Esophagus muscularis mucosa (tissue), 4 donors: ENCODE measurements around the gene CEP19. TPM values are rescaled to one million over a fixed set of nuclear protein-coding genes. Genes with fewer than 3 reads are reported as not detected.

Experiments used
- DNase-seq: peaks from one replicate; pipeline ENCODE4 v3.0.0-alpha.2; 2017; ENCODE audit errors: extremely low spot score
- H3K27ac ChIP-seq, 4 donors: fragments of 200-600 bp; sonication (generic); replicated peaks in 1 of 4; 1 replicate in 3 of 4; 2 replicates in 1 of 4; pipeline ENCODE4 v1.5.1; 2016 to 2019; ENCODE audit warnings: mild to moderate bottlenecking in 1 of 4
- H3K27me3 ChIP-seq, 4 donors: fragments of 200-600 bp; sonication (generic); one replicate each; pipeline versions ENCODE4 v1.5.1 to v1.6.0; 2016 to 2019
- H3K36me3 ChIP-seq, 4 donors: fragments of 200-600 bp; sonication (generic); one replicate each; pipeline ENCODE4 v1.5.1; 2016 to 2019
- H3K4me1 ChIP-seq, 4 donors: fragments of 200-600 bp; sonication (generic); one replicate each; pipeline ENCODE4 v1.5.1; 2016 to 2019
- H3K4me3 ChIP-seq, 4 donors: fragments of 200-600 bp; sonication (generic); 1 replicate in 2 of 4; 2 replicates in 2 of 4; pipeline ENCODE4 v1.5.1; 2016 to 2019; ENCODE audit warnings: mild to moderate bottlenecking in 4 of 4, moderate library complexity in 1 of 4
- H3K9me3 ChIP-seq, 4 donors: fragments of 200-600 bp; sonication (generic); 1 replicate in 3 of 4; 2 replicates in 1 of 4; pipeline ENCODE4 v1.5.1; 2016 to 2019
- CTCF ChIP-seq, 3 experiments: fragments of 200-600 bp in 2 of 3; fragments of 450-650 bp in 1 of 3; sonication (generic) in 2 of 3; IDR thresholded peaks; one replicate each; pipeline ENCODE4 v1.5.1; 2017 to 2019; ENCODE audit warnings: antibody characterized with exemption in 3 of 3, mild to moderate bottlenecking in 2 of 3, moderate library complexity in 1 of 3
- EP300 ChIP-seq: sonication (generic); formaldehyde crosslinking; IDR thresholded peaks from one replicate; pipeline ENCODE4 v1.6.1; 2017; ENCODE audit warnings: antibody characterized with exemption
- POLR2A ChIP-seq: fragments of 450-650 bp; IDR thresholded peaks from one replicate; pipeline ENCODE4 v1.6.1; 2017; ENCODE audit warnings: antibody characterized with exemption, moderate library complexity, mild to moderate bottlenecking, low read depth
- POLR2AphosphoS5 ChIP-seq, 2 donors: sonication (generic); formaldehyde crosslinking; IDR thresholded peaks; one replicate each; pipeline ENCODE4 v1.6.1; 2017; ENCODE audit warnings: antibody characterized with exemption in 2 of 2
- WGBS: methylation state at CpG from one replicate; pipeline ENCODE4 v1.1.5; 2018; 5-methylcytosine and 5-hydroxymethylcytosine counted together
- intact Hi-C: fragments of 100-400 bp; cut with DNase I; formaldehyde crosslinking; loops from one replicate; pipeline ENCODE4 v1.15.1; 2023
- total RNA-seq, 4 donors: library from RNA; depleted of rRNA; stranded (reverse); fragments of >200 nt; gene quantifications; one replicate each; pipeline versions ENCODE4 v1.1.0 to v1.2.1, GENCODE V29; 2016

Gene CEP19
- total RNA-seq, 4 donors from 2014 or later = 1.5 to 4.0 (median 3.3) TPM

GRCh38 chr3:196689941-196690660 lies 21.9 kb downstream of the CEP19 start:
- Histone ChIP-seq H3K4me3 (no peak overlapping the region), H3K9me3 (no peaks in the 10 kb centered on the region), H3K4me1 (peaks cover under 1 to 6% (median 2%) of the 10 kb centered on the region in 4 donors), H3K27ac (no peak overlapping the region), H3K36me3 (no peaks in the 10 kb centered on the region), H3K27me3 (no peaks in the 10 kb centered on the region)
- DNase-seq = no peak
- intact Hi-C loops = no loop called here
- 85% methylated on average over 17 of the region's 17 CpGs for WGBS
- TF ChIP-seq EP300 (no peak), POLR2A (no peak)

DNA sequence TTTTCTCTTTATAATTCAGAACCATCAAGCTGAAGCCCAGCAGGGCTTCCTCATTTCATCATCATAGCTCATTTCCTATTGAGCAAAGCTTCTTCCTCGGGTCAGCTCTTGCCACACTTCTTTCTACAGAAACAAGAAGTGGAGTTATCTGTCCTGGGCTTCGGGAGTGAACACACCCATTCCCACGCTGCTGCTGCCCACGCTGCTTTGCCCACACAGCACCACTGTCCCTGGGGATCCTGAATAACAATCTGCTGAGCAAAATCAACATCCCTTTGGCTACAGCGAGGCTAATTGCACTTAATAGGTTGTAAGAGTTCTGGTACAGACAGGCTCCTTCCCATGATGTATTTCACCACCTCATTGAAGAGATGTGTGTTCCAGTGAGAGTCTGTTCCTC lies 23.7 kb downstream of the CEP19 start:
- TF ChIP-seq POLR2A (no peak), POLR2AphosphoS5 (IDR thresholded peaks at IDR 0.05) (peak; percentile 7 to 11)
- H3K27me3 ChIP-seq = no peaks in the 10 kb centered on the region
- 58% methylated on average over 5 of the region's 5 CpGs for WGBS
- no peak for DNase-seq
- H3K9me3 ChIP-seq = no peaks in the 10 kb centered on the region
- intact Hi-C loops = no loop called here
- H3K4me3 ChIP-seq = no peak overlapping the region
- H3K36me3 ChIP-seq = no peaks in the 10 kb centered on the region
- H3K27ac ChIP-seq = no peak overlapping the region
- H3K4me1 ChIP-seq = peaks cover 9 to 17% (median 10%) of the 10 kb centered on the region in 4 donors

DNA sequence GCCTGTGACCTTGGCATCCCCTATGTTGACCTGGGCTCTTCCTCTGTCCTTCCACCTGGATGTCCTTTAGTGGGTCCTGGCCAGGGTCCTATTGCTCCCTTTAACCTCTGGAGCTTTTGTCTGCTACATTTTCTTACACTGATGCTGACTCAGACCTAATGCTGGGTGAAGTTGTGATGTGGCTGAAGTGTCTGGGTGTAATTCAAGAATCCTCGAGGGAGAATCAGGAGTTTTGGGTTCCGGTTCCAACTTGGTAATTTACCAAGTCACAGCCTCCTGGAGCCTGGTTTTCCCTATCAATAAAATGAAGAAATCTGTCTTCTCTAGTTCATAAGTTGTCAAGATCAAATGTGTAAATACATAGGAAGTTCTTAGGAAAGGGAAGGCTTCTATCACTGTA lies 25.6 kb downstream of the CEP19 start:
- DNase-seq = no peak
- TF ChIP-seq POLR2AphosphoS5 (IDR thresholded peaks at IDR 0.05) (no peak), EP300 (no peak), CTCF (IDR thresholded peaks at IDR 0.05) (no peak), POLR2A (no peak)
- 80% methylated on average over 2 of the region's 2 CpGs for WGBS
- H3K36me3 ChIP-seq = no peaks in the 10 kb centered on the region
- H3K27ac ChIP-seq = no peak overlapping the region
- no peak overlapping the region for H3K4me3 ChIP-seq
- peaks cover 9 to 17% (median 10%) of the 10 kb centered on the region in 4 donors for H3K4me1 ChIP-seq
- intact Hi-C loops = no loop called here
- no peaks in the 10 kb centered on the region for H3K9me3 ChIP-seq
- H3K27me3 ChIP-seq = no peaks in the 10 kb centered on the region

DNA sequence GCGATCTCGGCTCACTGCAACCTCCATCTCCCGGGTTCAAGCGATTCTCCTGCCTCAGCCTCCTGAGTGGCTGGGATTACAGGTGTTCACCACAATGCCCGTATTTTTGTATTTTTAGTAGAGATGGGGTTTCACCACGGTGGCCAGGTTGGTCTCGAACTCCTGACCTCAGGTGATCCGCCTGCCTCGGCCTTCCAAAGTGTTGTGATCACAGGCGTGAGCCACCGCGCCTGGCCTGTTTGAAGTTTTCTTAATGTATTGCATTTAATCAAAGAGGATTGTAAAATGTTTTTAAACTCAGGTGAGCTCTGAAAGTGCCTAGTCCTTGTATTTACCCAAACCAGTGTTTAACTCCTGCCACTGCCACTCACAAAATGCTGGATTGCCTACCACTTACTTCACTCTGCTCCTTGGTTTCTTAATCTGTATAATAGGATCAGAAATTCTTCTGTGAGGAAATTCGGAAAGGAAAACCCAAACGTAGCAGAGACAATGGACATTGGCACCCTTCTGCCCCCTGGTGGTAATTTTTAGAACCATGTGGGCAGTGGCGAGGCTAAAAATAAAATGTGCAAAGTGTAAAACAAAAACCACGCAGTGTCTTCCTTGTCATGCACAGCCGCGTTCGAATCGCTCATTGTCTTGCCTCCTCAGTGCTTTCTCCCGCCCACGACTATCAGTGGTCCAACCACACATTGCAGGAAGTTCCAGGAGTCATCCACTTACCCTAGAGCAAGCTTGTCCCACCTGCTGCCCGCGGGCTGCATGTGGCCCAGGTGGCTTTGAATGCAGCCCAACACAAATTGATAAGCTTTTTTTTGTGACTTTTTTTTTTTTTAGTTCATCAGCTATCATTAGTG lies 27.3 kb downstream of the CEP19 start:
- no peak overlapping the region for H3K27ac ChIP-seq
- 40% methylated on average over 24 of the region's 24 CpGs for WGBS
- TF ChIP-seq POLR2AphosphoS5 (IDR thresholded peaks at IDR 0.05) = peak; percentile 30 to 39
- TF ChIP-seq CTCF (IDR thresholded peaks at IDR 0.05) = peak; percentile 92 to 96 (median 92)
- TF ChIP-seq POLR2A = no peak
- TF ChIP-seq EP300 = no peak
- no peaks in the 10 kb centered on the region for H3K9me3 ChIP-seq
- peak overlapping the region in 1 of 4 donors; percentile 18 for H3K4me3 ChIP-seq
- no peaks in the 10 kb centered on the region for H3K36me3 ChIP-seq
- H3K27me3 ChIP-seq = no peaks in the 10 kb centered on the region
- intact Hi-C loops = loop anchor here (1.0 kb wide), 1 partner anchor 75 kb away; no protein-coding TSS in a partner anchor
- peaks cover 9 to 17% (median 10%) of the 10 kb centered on the region in 4 donors for H3K4me1 ChIP-seq
- no peak for DNase-seq

- intact Hi-C loops = no loop called here
- 77% methylated on average over 1 of the region's 1 CpG for WGBS
- TF ChIP-seq EP300 (no peak), POLR2A (no peak), CTCF (IDR thresholded peaks at IDR 0.05) (no peak), POLR2AphosphoS5 (IDR thresholded peaks at IDR 0.05) (no peak)
These were observed 34.1 kb downstream of the CEP19 start for GRCh38 chr3:196677931-196678330.

More at GRCh38 chr3:196677931-196678330, 34.1 kb downstream of the CEP19 start:
- H3K4me3 ChIP-seq = no peak overlapping the region
- no peaks in the 10 kb centered on the region for H3K36me3 ChIP-seq
- H3K27me3 ChIP-seq = peaks cover 0 to 4% (median 0%) of the 10 kb centered on the region in 4 donors
- no peak for DNase-seq
- no peaks in the 10 kb centered on the region for H3K9me3 ChIP-seq
- no peaks in the 10 kb centered on the region for H3K4me1 ChIP-seq
- no peak overlapping the region for H3K27ac ChIP-seq
